Stimulated activated CD8-positive, alpha-beta memory T cell treated with anti-CD3 and anti-CD28 coated beads, Interleukin-7, amount 100 ng/mL, for 24 hours (primary cell): ENCODE measurements around the gene CIROP.

Experiments
- DNase-seq: peaks from one replicate; pipeline ENCODE4 v3.0.0-alpha.2; 2020; ENCODE audit warnings: low read depth

The CIROP gene, protein sequence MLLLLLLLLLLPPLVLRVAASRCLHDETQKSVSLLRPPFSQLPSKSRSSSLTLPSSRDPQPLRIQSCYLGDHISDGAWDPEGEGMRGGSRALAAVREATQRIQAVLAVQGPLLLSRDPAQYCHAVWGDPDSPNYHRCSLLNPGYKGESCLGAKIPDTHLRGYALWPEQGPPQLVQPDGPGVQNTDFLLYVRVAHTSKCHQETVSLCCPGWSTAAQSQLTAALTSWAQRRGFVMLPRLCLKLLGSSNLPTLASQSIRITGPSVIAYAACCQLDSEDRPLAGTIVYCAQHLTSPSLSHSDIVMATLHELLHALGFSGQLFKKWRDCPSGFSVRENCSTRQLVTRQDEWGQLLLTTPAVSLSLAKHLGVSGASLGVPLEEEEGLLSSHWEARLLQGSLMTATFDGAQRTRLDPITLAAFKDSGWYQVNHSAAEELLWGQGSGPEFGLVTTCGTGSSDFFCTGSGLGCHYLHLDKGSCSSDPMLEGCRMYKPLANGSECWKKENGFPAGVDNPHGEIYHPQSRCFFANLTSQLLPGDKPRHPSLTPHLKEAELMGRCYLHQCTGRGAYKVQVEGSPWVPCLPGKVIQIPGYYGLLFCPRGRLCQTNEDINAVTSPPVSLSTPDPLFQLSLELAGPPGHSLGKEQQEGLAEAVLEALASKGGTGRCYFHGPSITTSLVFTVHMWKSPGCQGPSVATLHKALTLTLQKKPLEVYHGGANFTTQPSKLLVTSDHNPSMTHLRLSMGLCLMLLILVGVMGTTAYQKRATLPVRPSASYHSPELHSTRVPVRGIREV

DNA sequence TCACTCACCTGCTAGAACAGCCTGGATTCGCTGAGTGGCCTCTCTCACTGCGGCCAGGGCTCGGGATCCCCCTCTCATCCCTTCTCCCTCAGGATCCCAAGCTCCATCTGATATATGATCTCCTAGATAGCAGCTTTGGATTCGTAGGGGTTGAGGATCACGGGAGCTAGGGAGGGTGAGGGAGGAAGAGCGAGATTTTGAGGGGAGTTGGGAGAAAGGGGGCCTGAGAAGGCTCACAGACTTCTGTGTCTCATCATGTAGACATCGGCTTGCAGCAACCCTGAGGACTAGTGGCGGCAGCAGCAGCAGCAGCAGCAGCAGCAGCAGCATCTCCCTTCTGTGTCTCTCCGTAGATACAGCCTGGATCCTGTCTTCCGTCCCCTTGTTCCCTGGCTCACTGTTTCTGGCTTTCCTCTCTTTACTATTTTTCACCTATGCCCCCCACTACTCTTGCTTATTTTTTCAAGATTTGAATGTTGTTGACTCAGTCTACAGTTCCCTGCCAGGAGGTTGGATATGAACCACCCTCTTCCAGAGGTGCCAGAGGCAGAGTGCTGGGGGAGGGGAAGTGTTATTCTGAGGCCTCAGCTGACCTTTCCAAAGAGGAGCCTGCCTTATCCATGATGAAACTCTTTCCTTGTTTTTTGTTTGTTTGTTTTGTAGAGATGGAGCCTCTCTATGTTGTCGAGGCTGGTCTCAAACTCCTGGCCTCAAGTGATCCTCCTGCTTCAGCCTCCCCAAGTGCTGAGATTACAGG lies at the start of gene CIROP:
Gene CIROP, minus strand, starts transcription at position 399 of the 757 bp plus-strand sequence. Its CDS starts 69 bp downstream, at position 330.
- DNase-seq: no peak

DNA sequence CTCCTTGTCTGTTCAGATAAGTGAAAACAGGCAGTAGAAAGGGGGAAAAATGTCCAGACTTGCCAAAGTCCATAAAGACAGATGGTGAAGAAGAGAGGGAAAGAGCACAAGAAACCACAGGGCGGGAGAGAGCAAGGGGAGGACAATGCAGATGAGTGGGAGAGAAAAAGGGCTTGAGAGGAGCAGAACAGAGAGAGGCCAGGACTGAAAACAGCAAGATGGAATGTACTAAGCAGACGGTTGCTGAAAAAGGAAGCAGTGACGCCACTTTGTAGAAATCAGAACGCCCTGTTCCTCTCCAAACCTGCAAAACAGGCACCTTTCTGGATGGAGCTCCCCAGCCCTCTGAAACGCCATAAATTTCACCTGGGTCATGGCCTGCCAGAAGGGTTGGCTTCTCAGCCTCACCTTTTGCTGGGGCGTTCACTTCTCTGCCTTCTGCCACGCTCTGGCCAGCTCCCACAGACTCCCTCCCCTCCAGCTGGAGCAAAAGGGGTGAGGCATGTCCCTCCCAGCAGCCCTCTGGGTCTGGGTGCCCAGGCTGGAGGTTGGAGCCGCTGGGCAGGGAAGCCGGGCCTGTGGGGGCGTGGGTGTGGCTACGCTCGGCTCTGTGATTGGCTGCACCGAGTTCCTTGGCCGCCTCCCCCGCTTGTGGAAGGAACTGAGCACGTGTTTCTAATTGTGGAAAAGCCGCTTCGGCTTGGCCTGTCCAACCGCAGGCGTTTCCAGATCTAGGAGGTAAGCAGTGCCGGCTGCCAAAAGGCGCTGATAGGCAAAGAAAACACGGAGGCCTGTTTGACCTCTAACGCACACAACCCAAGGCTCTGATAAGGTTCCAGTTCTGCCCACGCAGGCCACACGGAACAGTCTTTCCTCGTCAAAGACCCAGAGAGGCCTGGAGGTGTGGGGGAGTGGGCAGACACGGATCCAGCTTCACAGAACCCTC lies 49.3 kb upstream of the CIROP start:
- DNase-seq: no peak

DNA sequence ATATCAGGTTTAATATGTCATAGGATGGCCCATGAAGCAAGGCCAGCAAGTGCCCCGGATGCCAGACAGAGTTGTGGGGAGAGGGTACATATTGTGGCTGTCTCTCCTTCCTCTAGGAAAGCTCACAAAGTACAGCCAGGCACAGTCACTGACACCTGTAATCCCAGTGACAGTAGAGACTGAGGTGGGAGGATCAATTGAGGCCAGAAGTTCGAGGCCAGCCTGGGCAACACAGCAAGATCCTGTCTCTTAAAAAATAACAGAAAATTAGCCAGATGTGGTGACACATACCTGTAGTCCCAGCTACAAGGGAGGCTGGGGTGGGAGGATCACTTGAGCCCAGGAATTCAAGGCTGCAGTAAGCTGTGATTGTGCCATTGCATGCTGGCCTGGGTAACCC lies 46.6 kb upstream of the CIROP start:
- DNase-seq: no peak

DNA sequence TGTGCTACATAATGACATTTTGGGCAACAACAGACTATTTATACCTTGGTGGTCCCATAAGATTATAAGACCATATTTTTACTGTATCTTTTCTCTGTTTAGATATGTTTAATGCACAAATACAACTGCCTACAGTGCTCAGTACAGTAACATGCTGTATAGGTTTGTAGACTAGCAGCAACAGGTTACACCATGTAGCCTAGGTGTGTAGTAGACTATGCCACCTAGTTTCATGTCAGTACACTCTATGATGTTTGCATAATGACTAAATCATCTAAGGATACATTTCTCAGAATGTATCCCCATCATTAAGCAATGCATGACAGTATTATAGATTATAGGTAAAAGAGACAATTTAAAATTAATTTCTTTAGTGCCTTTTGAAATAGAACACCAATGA lies 45.0 kb upstream of the CIROP start:
- no peak for DNase-seq

DNA sequence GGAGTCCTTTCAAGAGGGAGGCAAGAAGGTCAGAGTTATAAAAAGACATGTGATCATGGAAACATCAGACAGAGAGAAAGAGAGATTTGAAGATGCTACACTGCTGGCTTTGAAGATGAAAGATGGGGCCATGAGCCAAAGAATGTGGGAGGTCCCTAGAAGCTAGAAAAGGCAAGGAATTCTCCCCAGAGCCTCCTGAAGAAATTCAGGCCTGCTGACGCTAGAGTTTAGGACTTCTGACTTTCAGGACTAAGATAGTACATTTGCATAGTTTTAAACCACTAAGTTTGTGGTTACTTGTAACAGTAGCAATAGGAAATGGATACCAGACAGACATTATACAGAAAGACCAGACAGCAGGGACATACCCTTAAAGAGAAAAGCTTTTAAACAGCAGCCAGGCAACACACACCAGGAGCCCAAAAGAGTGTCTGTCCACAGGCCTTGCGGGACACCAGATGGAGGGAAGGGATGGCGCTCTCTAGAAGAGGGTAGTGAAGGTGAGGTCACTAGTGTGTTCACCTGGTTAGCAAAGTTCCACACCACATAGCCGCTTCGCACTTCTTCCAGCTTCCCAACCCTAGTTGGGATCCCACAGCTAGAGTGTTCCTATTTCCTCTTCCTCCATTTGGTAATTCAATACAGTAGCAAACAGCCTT lies 43.9 kb upstream of the CIROP start:
- no peak for DNase-seq

DNA sequence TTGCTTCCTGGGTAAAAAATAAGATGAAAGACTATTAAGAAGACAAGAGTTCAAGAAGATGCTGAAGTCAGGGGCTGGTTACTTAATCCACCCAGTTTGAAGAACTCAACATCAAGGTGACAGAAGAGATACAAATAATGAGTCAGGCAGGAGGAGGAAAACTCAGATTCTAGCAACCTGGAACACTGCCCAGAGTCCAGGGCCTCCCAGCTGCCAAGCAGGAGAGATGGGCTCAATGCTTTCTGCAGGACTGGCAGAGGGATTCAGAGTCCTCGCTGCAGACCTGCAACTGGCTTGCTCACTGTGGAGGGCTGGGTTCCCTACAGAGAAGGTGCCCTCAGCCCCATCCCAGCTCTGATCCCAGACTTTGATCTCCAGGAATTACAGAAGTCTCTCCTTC lies 42.9 kb upstream of the CIROP start:
- DNase-seq: no peak

DNA sequence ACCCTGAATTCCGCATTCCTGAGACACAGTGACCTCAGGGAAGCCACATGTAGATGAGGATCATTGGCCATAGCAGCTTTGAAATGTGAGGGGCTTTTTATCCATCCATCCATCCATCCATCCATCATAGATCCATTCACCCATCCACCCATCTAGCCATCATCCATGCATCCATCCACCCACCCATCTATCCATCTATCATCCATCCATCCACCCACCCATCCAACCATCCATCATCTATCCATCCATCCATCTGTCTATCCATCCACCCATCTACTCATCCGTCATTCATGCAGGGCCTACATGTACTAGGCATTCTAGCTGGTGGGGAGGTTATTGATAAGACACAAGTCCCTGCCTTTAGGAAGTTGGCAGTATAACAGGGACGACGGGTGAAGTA lies 42.2 kb upstream of the CIROP start:
- no peak for DNase-seq

DNA sequence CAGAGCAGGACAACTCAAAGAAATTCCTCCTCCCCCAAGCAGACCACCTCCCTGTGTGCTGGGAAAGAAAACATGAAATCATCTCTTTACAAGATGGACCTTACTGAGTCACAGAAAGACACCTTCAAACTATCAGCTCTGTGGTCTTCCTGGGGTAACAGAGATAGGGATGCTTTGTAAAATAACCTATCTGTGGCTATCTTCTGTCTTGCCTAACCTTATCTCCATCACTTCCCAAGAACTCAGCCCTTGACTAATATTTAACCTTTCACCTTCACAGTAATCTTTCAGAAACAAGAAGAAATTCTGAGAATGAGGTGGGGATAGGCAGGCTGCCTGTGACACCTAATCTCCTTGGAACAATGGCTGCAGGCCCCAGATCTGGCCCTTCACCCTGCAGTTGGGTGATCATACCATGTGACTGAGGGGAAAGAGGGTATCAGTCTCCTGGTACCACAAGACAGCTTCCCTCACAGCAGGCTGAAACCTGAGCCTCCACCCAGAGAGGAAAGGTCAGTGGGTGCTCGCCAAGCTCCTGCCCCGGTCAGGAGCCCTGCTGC lies 41.6 kb upstream of the CIROP start:
- no peak for DNase-seq

DNA sequence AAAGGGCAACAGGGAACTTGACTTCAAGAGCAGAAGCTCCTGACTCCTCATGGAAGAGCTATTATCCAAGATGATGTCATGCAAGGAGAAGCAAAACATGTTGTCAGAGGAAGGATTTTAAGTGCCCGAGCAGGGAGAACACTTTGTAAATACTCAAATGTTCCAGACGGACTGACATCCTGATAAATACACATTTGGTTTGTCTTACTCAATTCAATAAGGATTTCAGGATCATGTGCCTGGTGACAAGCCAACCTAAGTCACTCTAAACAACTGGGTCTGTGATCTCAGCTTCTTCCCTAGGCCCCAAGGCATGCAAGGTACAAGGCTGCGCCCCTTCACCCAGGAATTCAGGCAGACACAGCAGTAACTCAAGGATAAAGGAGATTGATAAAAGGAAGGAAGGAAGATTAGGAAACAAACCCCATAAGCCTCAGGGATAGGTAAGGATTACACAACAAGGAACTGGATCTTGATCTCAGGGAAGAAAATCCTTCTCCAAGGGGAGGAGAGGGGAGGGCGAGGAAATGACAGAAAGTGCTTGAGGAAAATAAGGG lies 41.1 kb upstream of the CIROP start:
- DNase-seq: no peak

DNA sequence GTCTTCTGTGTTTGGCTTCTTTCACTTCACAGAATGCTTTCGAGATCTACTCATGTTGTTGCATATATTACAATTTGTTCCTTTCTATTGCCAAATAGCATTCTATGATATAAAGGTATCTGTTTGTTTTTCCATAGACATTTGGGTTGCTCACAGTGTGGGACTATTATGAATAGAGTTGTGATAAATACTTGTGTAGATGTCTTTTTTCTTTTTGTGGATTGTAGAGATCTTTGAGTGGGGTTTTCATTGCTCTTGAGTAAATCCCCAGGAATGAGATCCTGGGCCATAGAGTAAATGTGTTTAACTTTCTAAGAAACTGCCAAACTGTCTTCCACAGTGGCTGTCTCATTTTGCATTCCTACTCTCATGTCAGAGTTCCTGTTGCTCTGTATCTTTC lies 39.1 kb upstream of the CIROP start:
- DNase-seq: no peak

DNA sequence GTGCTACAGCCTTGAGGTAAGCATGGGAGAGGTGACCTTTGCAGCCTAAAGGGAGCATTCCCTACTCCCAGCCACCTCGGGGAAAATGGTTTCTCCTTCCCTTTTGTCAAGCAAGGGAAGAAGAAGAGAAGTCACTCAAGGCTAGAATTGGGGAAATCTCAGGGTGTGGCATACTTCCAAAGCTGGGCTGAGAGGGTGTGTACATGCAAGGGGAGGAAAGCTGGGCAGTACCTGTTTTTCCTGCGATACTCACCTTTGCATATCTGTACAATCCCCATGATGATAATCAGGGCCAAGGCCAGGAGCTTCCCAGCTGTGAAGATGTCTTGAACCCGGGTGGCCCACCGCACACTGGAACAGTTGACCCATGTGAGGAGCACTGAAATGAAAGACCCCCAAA lies 38.0 kb upstream of the CIROP start:
- DNase-seq: no peak

DNA sequence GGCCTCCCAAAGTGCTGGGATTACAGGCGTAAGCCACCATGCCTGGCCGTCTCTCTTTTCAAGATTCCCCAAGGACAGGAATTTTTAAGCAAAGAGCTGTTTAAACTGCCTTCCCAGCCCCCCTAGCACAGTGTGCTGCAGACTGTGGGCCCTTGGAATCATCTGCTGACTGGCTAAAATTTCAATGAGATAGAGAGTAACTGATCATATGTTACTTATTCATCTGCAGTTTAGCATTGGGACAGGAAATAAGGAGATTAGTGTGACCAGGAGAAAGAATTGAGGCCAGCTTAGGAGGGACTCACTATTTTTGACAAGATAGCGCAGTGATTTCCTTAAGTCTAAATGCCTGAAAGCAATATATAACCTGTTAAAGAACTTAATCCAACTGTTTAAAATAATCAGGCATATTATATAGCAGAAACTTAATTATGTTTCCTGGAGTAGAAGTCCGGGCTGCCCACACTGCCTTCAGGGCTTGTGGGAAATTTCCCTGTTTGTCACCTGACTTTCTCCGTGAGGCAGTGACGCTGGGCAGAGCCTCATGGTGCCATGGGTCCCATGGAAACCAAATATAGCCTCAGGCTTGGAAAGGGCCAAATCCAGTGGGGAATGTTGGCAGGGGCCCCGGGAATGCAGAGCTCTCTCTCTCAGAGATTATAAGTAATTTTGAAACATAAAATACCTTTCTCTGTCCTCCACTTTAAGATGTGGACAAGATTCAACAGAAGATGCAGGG lies 37.1 kb upstream of the CIROP start:
- no peak for DNase-seq

DNA sequence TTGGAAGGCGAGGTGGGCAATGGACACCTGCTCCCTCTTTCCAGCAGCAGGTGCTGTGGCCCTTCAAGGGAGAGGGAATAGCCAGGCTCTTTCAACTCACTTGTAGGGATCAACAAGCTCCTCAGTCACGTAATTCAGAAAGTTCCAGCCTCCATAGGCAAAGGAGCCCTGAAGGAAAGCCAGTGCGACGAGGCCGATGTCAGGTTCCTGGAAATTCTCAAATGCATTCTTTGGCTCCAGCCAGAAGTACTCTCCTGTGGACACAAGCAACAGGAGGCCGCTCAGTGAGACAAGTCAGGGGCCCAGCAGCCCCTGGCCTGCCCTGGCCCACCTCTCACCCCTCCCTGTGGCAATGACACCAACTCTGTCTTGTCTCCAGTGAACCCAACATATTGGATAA lies 35.6 kb upstream of the CIROP start:
- no peak for DNase-seq

DNA sequence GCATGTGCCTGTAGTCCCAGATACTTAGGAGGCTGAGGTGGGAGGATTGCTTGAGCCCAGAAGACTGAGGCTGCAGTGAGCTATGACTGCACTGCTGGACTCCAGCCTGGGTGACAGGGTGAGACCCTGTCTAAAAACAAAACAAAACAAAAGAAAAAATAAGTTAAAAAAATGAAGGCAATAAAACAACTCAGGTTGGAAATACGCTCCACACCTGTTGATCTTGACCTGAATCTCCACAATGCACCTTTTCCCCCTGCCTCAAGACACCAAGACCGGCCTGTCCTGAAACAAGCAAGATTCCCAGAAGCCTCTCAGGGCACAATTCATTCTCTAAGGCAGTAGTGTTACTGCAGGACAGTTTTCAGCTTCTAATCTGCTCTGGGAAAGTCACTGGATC lies 35.1 kb upstream of the CIROP start:
- no peak for DNase-seq

DNA sequence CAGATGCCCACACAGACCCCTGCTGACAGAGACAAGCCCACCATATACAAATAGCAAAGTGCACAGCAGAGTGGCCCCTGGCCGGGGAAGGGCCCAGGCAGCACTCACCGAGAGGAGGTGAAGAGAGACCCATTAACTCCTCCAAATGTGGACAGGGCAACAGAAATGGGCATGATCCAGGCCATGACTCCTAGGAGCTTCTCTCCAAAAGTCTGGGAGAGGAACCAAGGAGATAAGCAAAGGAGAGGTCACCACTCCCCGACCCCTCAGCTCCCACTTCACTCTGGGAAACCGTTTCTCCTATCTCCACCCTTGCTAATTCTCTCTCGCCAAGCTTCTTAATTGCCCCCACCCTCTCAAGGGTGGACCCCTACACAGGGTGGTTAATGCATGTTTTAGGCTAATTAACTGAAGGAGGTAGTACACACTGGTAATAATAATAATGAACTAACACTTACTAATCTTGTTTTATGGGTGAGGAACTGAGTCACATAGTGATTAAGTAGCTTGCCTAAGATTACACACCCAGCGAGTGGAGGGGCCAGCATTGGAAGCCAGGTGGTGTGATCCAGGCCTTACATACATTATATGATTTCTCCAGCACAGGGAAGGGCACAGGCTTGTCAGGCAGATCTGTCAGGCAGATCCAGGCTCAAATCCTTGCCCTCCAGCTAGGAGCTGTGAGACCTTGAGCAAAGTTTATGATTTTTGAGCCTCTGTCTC lies 33.2 kb upstream of the CIROP start:
- no peak for DNase-seq

DNA sequence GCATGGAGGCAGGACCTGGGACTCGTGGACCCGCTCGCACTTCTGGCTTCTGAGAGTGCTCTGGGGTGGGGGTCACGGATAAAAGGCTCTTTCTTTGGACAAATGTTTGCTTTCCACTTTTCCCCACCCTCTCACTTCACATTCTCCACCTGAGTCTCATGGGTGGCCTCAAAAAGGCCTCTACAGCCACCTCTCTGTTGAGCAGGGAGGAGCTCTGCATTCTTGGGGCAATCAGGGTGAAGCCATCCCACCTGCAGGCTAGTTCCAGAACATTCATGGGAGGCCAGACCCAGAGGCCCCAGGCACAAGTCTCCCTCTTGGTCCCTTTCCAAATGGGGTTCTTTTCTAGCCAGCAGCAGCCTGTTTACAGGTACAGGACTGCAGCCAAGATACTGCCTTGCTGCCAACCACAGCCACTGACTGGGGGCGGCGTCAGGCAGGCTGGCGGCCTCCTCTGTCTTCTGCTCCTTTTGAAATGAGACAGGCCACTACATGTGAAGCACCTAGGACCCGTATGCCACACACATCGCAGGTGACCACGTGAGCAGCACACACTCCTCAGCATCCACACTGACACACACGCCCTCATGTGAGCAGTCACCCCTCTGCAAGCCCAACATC lies 32.5 kb upstream of the CIROP start:
- no peak for DNase-seq

DNA sequence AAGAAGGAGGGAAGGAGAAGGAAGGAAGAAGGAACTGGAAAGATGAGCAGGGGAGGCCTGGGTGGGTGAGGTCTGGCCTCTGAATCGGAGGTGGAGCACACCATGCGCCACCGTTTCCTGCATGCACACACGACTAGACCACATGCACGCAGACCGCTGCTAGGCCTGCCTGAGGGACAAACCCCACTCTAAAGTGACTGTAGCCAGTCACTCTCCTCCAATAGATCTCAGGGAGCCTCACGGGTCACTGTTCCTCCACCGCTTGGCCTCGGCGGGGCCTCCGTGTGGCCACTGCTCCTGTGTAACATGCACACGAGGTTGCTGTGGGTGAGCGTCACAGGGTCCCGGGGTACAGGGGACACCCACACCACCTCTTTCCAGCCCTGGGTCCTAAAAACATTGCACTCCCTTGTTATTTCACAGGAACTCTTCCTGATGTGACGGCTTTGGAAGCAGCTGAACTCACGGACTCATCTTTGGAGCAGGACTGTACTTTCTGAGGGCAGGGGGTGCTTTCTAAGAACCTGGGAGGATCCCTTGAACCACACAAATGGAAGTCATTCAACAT lies 31.9 kb upstream of the CIROP start:
- no peak for DNase-seq

DNA sequence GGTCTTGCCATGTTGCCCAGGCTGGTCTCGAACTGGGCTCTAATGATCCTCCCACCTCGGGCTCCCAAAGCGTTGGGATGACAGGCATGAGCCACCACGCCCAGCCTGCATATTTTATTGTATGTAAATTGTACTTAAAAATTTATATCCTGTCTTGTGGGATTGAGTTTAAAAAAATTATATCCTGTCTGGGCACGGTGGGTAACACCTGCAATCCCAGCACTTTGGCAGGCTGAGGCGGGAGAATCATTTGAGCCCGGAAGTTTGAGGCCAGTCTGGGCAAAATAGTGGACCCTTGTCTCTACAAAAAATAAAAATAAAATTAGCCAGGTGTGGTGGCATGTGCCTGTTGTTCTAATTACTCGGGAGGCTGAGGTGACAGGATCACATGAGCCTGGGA lies 28.2 kb upstream of the CIROP start:
- no peak for DNase-seq
